Measurements from ENCODE around the gene DYNAP.

DNA sequence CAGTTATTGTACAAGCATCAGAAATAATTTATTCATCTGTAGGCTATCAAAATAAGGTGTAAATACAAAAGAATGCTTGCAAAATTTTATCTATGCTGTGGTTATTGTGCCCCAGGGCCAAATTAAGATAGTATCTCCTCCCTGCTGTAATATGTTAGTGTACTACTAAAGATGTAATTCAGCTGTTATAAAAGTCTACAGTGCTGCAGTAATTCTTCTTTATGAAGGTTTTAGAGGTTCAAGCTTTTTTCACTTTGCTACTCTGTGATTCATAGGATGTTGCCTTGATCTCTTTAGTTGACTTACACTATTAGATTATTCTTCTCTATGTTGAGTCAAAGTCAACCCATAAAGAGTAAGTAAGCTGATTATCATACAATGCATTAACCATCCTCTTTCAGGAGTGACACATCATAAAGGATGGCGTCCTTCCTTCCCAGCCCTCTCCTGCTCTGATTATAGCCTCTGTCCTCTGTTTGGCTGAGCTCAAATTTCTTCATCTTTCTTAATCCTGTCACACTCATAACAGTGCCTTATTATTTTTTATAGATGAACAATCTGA lies 29.3 kb upstream of the DYNAP start:
- TF ChIP-seq, protein P1, sequence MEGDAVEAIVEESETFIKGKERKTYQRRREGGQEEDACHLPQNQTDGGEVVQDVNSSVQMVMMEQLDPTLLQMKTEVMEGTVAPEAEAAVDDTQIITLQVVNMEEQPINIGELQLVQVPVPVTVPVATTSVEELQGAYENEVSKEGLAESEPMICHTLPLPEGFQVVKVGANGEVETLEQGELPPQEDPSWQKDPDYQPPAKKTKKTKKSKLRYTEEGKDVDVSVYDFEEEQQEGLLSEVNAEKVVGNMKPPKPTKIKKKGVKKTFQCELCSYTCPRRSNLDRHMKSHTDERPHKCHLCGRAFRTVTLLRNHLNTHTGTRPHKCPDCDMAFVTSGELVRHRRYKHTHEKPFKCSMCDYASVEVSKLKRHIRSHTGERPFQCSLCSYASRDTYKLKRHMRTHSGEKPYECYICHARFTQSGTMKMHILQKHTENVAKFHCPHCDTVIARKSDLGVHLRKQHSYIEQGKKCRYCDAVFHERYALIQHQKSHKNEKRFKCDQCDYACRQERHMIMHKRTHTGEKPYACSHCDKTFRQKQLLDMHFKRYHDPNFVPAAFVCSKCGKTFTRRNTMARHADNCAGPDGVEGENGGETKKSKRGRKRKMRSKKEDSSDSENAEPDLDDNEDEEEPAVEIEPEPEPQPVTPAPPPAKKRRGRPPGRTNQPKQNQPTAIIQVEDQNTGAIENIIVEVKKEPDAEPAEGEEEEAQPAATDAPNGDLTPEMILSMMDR (conservative IDR thresholded peaks at IDR 0.05): no peak
- TF ChIP-seq ZFX (IDR thresholded peaks at IDR 0.05): no peak
